HPDE6-E6E7 (cell line): ENCODE results near the gene KPNA3.
"Not testable (repeated sequence)": the region's sequence is repeated elsewhere in the genome, so short reads cannot be mapped to it uniquely, and the experiment has no call there.

Experiments
- DNase-seq: peaks from one replicate; pipeline ENCODE4 v3.0.0; 2011; ENCODE audit warnings: missing footprints; ENCODE audit errors: extremely low spot score

The KPNA3 gene

GRCh38 chr13:49792550-49793324 is at the start of gene KPNA3:
KPNA3 (minus strand) TSS chr13:49792682; CDS start chr13:49792506, 176 bp downstream.
- peak; percentile 54 for DNase-seq

DNA sequence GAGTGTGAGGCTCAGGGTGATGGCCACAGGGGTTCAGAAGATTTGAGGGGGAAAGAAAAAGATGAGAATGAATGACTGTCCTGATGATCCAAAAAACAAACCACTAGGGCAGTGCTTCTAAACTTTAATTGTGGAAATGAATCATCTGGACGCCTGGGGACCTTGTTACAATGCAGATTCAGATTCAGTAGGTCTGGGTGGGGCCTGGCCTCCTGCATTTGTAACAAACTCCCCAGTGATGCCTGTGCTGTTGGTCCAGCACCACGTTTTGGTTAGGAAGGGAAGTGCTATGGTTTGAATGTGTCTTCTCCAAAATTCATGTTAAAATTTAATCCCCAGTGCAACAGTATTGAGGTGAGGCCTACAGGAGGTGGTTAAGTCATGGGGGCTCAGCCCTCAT is 49.5 kb upstream of the KPNA3 start:
- DNase-seq: no peak

- no peak for DNase-seq
These were observed 48.2 kb upstream of the KPNA3 start for GRCh38 chr13:49840675-49841074.

GRCh38 chr13:49840266-49840665 is 47.8 kb upstream of the KPNA3 start:
- DNase-seq: no peak

- DNase-seq: no peak
These were observed 46.5 kb upstream of the KPNA3 start for GRCh38 chr13:49838989-49839388.

DNA sequence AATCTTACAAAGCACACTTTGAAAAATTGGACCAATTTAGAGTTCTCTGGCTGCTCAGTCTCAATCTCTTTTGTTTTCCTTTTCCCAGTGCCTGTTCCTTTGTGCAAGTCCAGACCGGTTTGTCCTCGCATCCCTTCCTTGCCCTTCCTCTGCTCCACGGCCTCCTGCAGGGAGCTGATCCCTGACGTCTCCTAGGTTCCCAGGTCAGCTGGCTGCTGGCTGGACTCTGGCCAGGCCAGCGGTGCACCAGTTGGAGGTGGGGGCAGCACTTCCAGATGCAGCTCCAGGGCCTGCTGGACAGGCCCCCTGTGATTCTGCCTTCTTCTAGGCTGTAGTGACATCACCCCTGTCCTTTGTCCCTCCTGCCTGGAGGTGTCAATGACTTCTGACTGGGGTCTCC is 44.0 kb upstream of the KPNA3 start:
- DNase-seq: no peak

GRCh38 chr13:49833402-49833801 is 40.9 kb upstream of the KPNA3 start:
- DNase-seq: no peak

GRCh38 chr13:49831455-49831854 is 39.0 kb upstream of the KPNA3 start:
- DNase-seq: no peak

- no peak for DNase-seq
These were observed 38.2 kb upstream of the KPNA3 start for GRCh38 chr13:49830721-49831120.

- no peak for DNase-seq
These were observed 37.2 kb upstream of the KPNA3 start for GRCh38 chr13:49829715-49830114.

DNA sequence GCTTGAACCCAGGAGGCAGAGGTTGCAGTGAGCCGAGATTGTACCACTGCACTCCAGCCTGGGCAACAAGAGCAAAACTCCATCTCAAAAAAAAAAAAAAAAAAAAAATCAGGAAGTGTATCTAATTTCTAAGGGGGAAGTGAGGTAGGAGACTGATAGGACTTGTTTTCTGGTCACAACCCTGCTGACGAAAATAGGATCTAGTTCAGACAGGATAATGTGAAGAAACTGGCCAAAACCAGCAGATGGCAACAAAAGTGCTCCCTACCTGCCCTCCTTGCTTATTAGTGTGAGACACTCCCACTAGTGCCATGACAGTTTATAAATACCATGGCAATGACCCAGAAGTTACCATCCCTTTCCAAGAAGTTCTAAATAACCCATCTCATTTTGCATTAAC is 36.0 kb upstream of the KPNA3 start:
- no peak for DNase-seq

DNA sequence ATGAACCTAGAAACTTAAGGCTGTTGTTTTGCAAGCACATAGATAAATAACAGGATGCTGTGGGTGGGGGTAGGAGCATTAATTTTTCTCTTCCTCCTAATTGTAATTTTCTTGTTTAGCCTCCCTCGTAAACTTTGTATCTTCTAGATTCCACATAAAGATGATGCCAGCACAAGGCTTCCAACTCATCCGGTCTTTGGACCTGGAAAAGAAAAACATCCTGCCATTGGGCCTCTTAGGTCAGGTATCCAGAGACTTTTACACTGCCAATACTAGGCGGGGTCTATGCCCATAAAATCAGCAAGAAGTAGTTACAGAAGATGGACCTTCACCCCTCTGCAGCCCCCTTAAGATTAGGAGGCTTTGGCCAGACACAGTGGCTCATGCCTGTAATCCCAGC is 35.4 kb upstream of the KPNA3 start:
- DNase-seq: no peak

- no peak for DNase-seq
These were observed 34.9 kb upstream of the KPNA3 start for GRCh38 chr13:49827336-49827735.

- no peak for DNase-seq
These were observed 28.9 kb upstream of the KPNA3 start for GRCh38 chr13:49821216-49822009.

DNA sequence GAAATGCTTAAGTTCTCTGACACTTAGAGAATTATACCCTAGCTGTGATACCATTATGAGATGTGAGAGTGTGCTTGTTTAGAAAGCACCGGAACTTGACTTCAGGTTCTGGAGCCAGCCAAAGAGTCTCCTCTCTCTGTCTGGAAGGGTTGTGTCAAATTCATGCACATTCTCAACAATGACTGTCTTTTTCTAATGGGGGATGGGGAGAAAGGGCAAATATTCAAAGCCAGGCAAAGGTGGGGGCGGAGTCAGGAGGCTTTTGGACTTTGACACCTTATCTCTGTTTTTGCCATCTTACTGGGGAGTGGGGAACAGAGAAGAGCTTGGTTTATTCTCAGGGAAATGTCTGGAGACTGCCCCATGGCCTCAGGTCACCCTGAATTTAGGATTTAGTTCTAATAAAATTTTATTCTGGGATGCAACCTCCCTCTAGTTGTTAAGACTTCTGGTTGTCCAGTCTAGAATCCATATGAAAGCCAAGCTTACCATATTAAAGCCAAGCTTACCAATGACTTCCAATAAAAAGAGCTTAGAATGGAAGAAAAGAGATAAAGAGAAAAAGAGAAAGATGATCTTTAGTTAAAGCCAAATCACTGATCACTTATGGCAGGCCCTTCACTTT is 28.2 kb upstream of the KPNA3 start:
- no peak for DNase-seq

DNA sequence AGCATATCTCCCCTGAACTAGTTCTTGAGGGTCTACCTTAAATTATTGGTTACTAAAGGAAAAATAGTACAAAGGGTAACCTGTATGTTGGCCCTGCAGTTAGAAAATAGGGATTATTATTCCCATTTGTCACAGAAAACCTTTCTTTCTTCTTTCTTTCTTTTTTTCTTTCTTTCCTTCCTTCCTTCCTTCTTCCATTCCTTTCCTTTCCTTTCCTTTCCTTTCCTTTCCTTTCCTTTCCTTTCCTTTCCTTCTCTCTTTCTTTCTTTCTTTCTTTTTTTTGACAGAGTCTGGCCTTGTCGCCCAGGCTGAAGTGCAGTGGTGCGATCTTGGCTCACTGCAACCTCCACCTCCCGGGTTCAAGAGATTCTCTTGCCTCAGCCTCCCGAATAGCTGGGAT is 23.6 kb upstream of the KPNA3 start:
- DNase-seq: not testable (repeated sequence)

- no peak for DNase-seq
These were observed 22.2 kb upstream of the KPNA3 start for GRCh38 chr13:49814551-49815270.

DNA sequence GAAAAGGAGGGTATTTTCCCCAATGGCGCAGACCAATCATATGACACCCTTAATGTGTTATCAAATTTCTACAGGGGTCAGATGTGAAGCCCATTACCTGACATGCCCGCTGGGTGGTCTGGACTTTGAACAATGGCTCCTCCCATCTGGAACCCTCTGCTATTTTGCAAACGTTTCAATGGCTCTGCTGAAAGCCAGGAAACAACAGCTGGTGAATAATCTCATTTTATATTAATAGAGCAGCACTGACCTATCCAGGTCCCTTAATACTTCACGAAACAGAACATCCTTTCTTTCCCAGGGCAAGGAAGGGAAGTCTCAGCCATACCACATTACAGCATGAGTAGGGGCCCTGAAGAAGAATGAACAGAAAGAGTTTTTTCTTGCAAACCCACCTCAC is 20.3 kb upstream of the KPNA3 start:
- no peak for DNase-seq

- no peak for DNase-seq
These were observed 19.0 kb upstream of the KPNA3 start for GRCh38 chr13:49811527-49811908.

GRCh38 chr13:49810567-49811526 is 18.4 kb upstream of the KPNA3 start:
- DNase-seq: peak; percentile 4

GRCh38 chr13:49807681-49808080 is 15.2 kb upstream of the KPNA3 start:
- DNase-seq: no peak
